IMR-90 (cell line): ENCODE results near the gene TMUB1.

Source experiments
- BHLHE40 ChIP-seq: fragments of 150-350 bp; IDR thresholded peaks from 2 replicates; pipeline ENCODE4 v1.6.1; 2016; ENCODE audit warnings: mild to moderate bottlenecking, low read depth, low read length
- CEBPB ChIP-seq: IDR thresholded peaks from 2 replicates; pipeline ENCODE4 v1.6.1; 2012; ENCODE audit warnings: low read depth, low read length, improper control_type of control experiment
- FOS ChIP-seq: fragments of 150-350 bp; IDR thresholded peaks from 2 replicates; pipeline ENCODE4 v1.6.1; 2016; ENCODE audit warnings: low read depth, low read length
- MAFK ChIP-seq: IDR thresholded peaks from 2 replicates; pipeline ENCODE4 v1.6.1; 2012; ENCODE audit warnings: low read depth, low read length, improper control_type of control experiment
- MAZ ChIP-seq: IDR thresholded peaks from 2 replicates; pipeline ENCODE4 v1.6.1; 2012; ENCODE audit warnings: low read depth, mild to moderate bottlenecking, low read length, improper control_type of control experiment, moderate library complexity, borderline replicate concordance
- POLR2A ChIP-seq: IDR thresholded peaks from 2 replicates; pipeline ENCODE4 v1.6.1; 2012; ENCODE audit warnings: mild to moderate bottlenecking, low read depth, low read length
- RAD21 ChIP-seq: IDR thresholded peaks from 2 replicates; pipeline ENCODE4 v1.6.1; 2012; ENCODE audit warnings: low read length, improper control_type of control experiment
- RCOR1 ChIP-seq: IDR thresholded peaks from 2 replicates; pipeline ENCODE4 v1.6.1; 2012; ENCODE audit warnings: mild to moderate bottlenecking, low read length, improper control_type of control experiment; ENCODE audit not compliant: insufficient replicate concordance
- SMC3 ChIP-seq: fragments of 150-350 bp; IDR thresholded peaks from 2 replicates; pipeline ENCODE4 v1.6.1; 2016; ENCODE audit warnings: low read depth, mild to moderate bottlenecking, antibody characterized with exemption, low read length, moderate library complexity
- TF ChIP-seq, protein P1 (sequence below): conservative IDR thresholded peaks from 2 replicates; pipeline ENCODE4 v1.5.1; 2012; ENCODE audit warnings: mild to moderate bottlenecking, low read depth, low read length, improper control_type of control experiment
- TF ChIP-seq, protein P2 (sequence below): fragments of 150-350 bp; IDR thresholded peaks from 2 replicates; pipeline ENCODE4 v1.6.1; 2017; ENCODE audit warnings: mild to moderate bottlenecking, antibody characterized with exemption, low read length, low read depth

DNA sequence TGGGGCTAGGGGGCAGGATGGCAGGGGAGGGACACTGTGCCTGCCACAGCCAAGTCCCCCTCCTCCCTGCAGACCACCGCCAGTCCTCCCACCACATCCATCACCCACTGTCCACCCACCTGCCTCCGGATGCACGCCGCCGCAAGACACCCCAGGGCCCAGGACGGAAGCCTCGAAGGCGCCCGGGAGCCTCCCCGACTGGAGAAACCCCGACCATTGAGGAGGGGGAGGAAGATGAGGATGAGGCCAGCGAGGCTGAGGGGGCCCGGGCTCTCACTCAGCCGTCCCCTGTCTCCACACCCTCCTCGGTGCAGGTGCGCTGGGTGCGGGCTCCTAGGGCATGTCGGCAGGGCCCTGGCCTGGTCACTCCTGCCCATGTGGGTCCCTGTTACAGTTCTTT, 18.8 kb downstream of the TMUB1 start:
- TF ChIP-seq RCOR1 (no peak), RAD21 (no peak), BHLHE40 (no peak), POLR2A (no peak), CEBPB (no peak), MAZ (no peak), FOS (no peak), SMC3 (no peak), MAFK (no peak)
- TF ChIP-seq, protein P1, sequence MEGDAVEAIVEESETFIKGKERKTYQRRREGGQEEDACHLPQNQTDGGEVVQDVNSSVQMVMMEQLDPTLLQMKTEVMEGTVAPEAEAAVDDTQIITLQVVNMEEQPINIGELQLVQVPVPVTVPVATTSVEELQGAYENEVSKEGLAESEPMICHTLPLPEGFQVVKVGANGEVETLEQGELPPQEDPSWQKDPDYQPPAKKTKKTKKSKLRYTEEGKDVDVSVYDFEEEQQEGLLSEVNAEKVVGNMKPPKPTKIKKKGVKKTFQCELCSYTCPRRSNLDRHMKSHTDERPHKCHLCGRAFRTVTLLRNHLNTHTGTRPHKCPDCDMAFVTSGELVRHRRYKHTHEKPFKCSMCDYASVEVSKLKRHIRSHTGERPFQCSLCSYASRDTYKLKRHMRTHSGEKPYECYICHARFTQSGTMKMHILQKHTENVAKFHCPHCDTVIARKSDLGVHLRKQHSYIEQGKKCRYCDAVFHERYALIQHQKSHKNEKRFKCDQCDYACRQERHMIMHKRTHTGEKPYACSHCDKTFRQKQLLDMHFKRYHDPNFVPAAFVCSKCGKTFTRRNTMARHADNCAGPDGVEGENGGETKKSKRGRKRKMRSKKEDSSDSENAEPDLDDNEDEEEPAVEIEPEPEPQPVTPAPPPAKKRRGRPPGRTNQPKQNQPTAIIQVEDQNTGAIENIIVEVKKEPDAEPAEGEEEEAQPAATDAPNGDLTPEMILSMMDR = no peak
- TF ChIP-seq, protein P2, sequence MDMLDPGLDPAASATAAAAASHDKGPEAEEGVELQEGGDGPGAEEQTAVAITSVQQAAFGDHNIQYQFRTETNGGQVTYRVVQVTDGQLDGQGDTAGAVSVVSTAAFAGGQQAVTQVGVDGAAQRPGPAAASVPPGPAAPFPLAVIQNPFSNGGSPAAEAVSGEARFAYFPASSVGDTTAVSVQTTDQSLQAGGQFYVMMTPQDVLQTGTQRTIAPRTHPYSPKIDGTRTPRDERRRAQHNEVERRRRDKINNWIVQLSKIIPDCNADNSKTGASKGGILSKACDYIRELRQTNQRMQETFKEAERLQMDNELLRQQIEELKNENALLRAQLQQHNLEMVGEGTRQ = no peak
